Panc1 (cell line): ENCODE results near the gene MTM1. TPM values are rescaled to one million over a fixed set of nuclear protein-coding genes. Genes with fewer than 3 reads are reported as not detected.

Experiments
- ATAC-seq: fragments of 200-7000 bp; cut with Tn5 transposase; 2 replicates; pipeline ENCODE4 v1.9.1; 2020; ENCODE audit warnings: mild to moderate bottlenecking, moderate library complexity
- BruUV-seq: library from RNA; stranded (reverse); fragments of 400-500 nt; replicated peaks from 2 replicates; lab custom pipeline; 2021; lab: Mats Ljungman, UMichigan
- CTCF ChIA-PET: fragments of 300-600 bp; sonication (Branson Sonifier 250); formaldehyde crosslinking; loops from one replicate; lab custom pipeline; 2022; ENCODE audit warnings: antibody characterized with exemption; lab: Charles Lee
- POLR2A ChIA-PET: fragments of 300-600 bp; sonication (Branson Sonifier 250); formaldehyde crosslinking; loops from one replicate; lab custom pipeline; 2022; ENCODE audit warnings: antibody characterized with exemption; lab: Charles Lee
- DNase-seq: peaks from one replicate; pipeline ENCODE4 v3.0.0-alpha.2; 2010; ENCODE audit warnings: low read depth, low spot score
- H3K27ac ChIP-seq: 2 replicates; pipeline ENCODE4 v1.5.1; 2011; ENCODE audit warnings: mild to moderate bottlenecking, low read length, inconsistent platforms
- H3K27me3 ChIP-seq: fragments of 200-500 bp; sonication (Bioruptor generic); 2 replicates; pipeline ENCODE4 v1.6.0; 2014; ENCODE audit warnings: low read length, inconsistent platforms; ENCODE audit not compliant: control insufficient read depth, insufficient read depth
- H3K36me3 ChIP-seq: fragments of 200-500 bp; sonication (Bioruptor generic); 2 replicates; pipeline ENCODE4 v1.5.1; 2014; ENCODE audit warnings: inconsistent platforms, mild to moderate bottlenecking, low read length, moderate library complexity; ENCODE audit not compliant: control insufficient read depth, insufficient read depth
- H3K4me1 ChIP-seq: 2 replicates; pipeline ENCODE4 v1.5.1; 2011; ENCODE audit warnings: inconsistent platforms, mild to moderate bottlenecking, low read length, moderate library complexity; ENCODE audit not compliant: control insufficient read depth, insufficient read depth
- H3K4me3 ChIP-seq, 2 experiments: 2 replicates each; pipeline ENCODE4 v1.5.1; 2011 to 2012; ENCODE audit warnings: low read depth in 2 of 2, low read length in 2 of 2, mild to moderate bottlenecking in 2 of 2, inconsistent platforms in 1 of 2, moderate library complexity in 1 of 2
- H3K9me3 ChIP-seq: fragments of 200-500 bp; sonication (Bioruptor generic); 2 replicates; pipeline ENCODE4 v1.5.1; 2014; ENCODE audit warnings: low read depth, mild to moderate bottlenecking, inconsistent platforms, low read length, moderate library complexity; ENCODE audit not compliant: control insufficient read depth, insufficient read depth
- POLR2AphosphoS5 ChIP-seq: IDR thresholded peaks from 2 replicates; pipeline ENCODE4 v1.6.1; 2012; ENCODE audit warnings: mild to moderate bottlenecking, low read depth, low read length, moderate library complexity
- SIN3A ChIP-seq: IDR thresholded peaks from 2 replicates; pipeline ENCODE4 v1.6.1; 2012; ENCODE audit warnings: low read depth, mild to moderate bottlenecking, low read length, moderate library complexity, borderline replicate concordance; ENCODE audit not compliant: insufficient read depth
- TCF7L2 ChIP-seq: IDR thresholded peaks from 2 replicates; pipeline ENCODE4 v1.6.1; 2011; ENCODE audit warnings: mild to moderate bottlenecking, low read depth, low read length, inconsistent platforms
- in situ Hi-C: cut with HindIII; loops from 2 replicates; pipeline ENCODE4 v1.10.0; 2016; ENCODE audit warnings: low sequenced_read_pairs, low pct_unique_long_range_greater_than_20kb
- intact Hi-C: fragments of 100-400 bp; cut with micrococcal nuclease; formaldehyde crosslinking; loops from one replicate; pipeline ENCODE4 v1.10.0; 2022; ENCODE audit not compliant: unreplicated experiment
- total RNA-seq: library from RNA; stranded (reverse); gene quantifications from one replicate; pipeline ENCODE4 v1.2.1, GENCODE V29; 2021; ENCODE audit not compliant: unreplicated experiment
- TF ChIP-seq, protein P1 (sequence below), 2 experiments: IDR thresholded peaks; 2 replicates each; pipeline ENCODE4 v1.6.1; 2011 to 2012; ENCODE audit warnings: low read depth in 2 of 2, control low read depth in 1 of 2, low read length in 1 of 2, mild to moderate bottlenecking in 1 of 2, moderate library complexity in 1 of 2; ENCODE audit not compliant: insufficient read depth in 1 of 2
- TF ChIP-seq, protein P2 (sequence below): fragments of 450-650 bp; IDR thresholded peaks from 2 replicates; pipeline ENCODE4 v1.5.1; 2017; ENCODE audit warnings: mild to moderate bottlenecking

Gene MTM1
- total RNA-seq, 1 experiment from 2014 or later, result 24.0 TPM

DNA sequence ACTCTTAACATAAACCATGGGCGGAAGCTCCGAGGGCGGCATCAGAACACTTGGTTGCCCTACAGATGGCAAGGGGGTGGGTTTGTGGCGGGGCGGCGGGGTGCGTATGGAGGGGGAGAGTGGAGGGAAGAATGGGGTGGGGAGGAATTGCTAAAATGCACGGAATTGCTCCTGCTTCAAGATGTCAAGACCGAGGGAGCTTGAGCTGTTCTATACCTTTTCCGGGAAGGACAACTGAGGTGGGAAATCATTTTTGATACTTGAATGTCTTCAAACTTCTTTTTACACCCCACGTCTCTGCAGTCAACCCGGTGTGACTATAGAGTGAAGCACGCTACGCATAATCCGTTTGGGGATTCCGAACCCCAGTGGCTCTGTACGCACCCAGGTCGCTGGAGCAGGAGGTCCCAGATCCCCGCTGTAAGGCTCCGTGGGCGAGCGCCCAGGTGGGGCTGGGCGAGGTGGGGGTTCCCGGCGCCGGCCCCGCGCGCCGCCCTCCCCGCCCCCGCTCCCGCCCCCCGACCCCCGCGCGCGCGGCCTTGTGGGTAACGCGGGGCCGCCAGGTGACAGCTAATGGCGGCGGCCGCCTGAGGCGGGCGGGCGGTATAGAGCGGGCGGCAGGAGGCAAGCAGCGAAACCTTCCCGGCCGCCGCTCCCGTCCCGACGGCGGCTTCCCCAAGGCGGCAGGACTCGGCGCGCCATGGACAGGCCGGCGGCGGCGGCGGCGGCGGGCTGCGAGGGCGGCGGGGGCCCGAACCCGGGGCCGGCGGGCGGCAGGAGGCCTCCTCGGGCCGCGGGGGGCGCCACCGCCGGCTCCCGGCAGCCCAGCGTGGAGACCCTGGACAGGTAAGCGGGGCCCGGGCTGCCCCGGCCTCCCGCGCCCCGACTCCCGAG is 124.7 kb downstream of the MTM1 start, which contains the start of gene MTMR1:
TSS of gene MTMR1 (plus strand) at position 566 of the 894 bp plus-strand sequence. CDS start at position 701, 135 bp downstream.
- BruUV-seq, result no TSS peak
- CTCF ChIA-PET, result no interaction called here
- peak within 1 kb of the TSS; percentile 67 to 82 for H3K4me3 ChIP-seq

DNA sequence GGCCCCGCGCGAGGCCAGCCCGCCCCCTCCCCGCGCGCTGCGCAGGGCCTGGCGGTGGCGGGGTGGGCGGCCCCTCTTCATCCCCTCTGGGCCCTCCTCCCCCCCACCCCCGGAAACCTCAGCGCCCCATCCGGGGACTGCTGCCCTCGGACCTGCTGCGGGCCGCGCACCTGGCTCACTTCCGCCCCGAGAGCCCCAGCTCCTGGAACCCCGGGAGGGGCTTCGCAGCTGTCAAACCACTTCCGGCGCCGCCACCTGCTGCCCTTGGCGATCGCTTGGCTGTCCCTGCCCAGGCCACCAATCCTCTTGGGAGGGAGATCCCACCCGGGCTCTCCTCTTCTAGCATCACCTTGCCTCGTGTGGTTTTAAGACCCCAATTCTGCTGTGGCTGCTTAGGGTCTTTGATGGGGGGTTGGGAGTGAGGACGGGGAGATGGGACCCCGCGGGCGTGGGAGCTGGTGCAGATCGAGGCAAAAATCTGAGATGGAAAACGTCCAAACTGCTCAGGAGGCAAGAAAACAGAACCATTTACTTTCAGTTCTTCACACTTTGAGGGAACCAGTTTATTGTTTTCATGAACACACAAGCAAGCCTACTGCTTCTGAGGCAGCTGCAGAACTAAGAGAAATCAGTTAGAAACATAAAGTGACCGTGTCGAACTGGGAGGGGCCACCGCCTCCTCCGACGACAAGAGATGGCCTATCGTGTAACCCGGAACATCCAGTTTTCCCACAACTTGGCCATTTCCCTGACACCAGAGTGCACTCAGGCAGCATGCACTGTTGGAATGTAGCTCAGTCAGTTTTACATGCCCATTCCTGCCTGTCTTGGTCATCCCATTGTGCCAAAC is 125.5 kb downstream of the MTM1 start:
- POLR2A ChIA-PET, result interaction anchor here (0.6 to 0.7 kb wide), 2 partner anchors 22 to 754 kb away, joined by 3 to 8 read pairs; no protein-coding TSS in a partner anchor
- H3K4me1 ChIP-seq, result peaks cover 8% of the 10 kb centered on the region
- TF ChIP-seq SIN3A (no peak; the same call in 1 of the 2 replicates), TCF7L2 (no peak), POLR2AphosphoS5 (no peak)
- TF ChIP-seq, protein P1, sequence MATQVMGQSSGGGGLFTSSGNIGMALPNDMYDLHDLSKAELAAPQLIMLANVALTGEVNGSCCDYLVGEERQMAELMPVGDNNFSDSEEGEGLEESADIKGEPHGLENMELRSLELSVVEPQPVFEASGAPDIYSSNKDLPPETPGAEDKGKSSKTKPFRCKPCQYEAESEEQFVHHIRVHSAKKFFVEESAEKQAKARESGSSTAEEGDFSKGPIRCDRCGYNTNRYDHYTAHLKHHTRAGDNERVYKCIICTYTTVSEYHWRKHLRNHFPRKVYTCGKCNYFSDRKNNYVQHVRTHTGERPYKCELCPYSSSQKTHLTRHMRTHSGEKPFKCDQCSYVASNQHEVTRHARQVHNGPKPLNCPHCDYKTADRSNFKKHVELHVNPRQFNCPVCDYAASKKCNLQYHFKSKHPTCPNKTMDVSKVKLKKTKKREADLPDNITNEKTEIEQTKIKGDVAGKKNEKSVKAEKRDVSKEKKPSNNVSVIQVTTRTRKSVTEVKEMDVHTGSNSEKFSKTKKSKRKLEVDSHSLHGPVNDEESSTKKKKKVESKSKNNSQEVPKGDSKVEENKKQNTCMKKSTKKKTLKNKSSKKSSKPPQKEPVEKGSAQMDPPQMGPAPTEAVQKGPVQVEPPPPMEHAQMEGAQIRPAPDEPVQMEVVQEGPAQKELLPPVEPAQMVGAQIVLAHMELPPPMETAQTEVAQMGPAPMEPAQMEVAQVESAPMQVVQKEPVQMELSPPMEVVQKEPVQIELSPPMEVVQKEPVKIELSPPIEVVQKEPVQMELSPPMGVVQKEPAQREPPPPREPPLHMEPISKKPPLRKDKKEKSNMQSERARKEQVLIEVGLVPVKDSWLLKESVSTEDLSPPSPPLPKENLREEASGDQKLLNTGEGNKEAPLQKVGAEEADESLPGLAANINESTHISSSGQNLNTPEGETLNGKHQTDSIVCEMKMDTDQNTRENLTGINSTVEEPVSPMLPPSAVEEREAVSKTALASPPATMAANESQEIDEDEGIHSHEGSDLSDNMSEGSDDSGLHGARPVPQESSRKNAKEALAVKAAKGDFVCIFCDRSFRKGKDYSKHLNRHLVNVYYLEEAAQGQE (IDR thresholded peaks at IDR 0.05; ENCODE audit: insufficient read depth in 1 of 2, low read depth in 2 of 2, low read length in 1 of 2), result no peak
- TF ChIP-seq, protein P2, sequence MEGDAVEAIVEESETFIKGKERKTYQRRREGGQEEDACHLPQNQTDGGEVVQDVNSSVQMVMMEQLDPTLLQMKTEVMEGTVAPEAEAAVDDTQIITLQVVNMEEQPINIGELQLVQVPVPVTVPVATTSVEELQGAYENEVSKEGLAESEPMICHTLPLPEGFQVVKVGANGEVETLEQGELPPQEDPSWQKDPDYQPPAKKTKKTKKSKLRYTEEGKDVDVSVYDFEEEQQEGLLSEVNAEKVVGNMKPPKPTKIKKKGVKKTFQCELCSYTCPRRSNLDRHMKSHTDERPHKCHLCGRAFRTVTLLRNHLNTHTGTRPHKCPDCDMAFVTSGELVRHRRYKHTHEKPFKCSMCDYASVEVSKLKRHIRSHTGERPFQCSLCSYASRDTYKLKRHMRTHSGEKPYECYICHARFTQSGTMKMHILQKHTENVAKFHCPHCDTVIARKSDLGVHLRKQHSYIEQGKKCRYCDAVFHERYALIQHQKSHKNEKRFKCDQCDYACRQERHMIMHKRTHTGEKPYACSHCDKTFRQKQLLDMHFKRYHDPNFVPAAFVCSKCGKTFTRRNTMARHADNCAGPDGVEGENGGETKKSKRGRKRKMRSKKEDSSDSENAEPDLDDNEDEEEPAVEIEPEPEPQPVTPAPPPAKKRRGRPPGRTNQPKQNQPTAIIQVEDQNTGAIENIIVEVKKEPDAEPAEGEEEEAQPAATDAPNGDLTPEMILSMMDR, result no peak

More for the DNA sequence above, 124.7 kb downstream of the MTM1 start, which contains the start of gene MTMR1:
- no peaks in the 10 kb centered on the region for H3K27me3 ChIP-seq
- H3K36me3 ChIP-seq, result no peaks in the 10 kb centered on the region
- TF ChIP-seq SIN3A, result 0 out of 2 replicates have a peak, but pooled peaks have one; percentile 38
- TF ChIP-seq, protein P1 (IDR thresholded peaks at IDR 0.05; ENCODE audit: insufficient read depth in 1 of 2, low read depth in 2 of 2, low read length in 1 of 2), result no peak
- peaks cover 13% of the 10 kb centered on the region for H3K4me1 ChIP-seq
- intact Hi-C loops (no loop called here), in situ Hi-C loops (no loop called here)
- POLR2A ChIA-PET, result interaction anchor here (0.5 to 0.6 kb wide), 3 partner anchors 114 to 817 kb away, joined by 3 to 8 read pairs (median 5); no protein-coding TSS in a partner anchor
- ATAC-seq, result peak; percentile 76
- H3K27ac ChIP-seq, result peak within 1 kb of the TSS; percentile 88
- H3K9me3 ChIP-seq, result no peaks in the 10 kb centered on the region; the same call in 1 of the 2 replicates
- DNase-seq, result no peak

More for the DNA sequence above, 125.5 kb downstream of the MTM1 start:
- in situ Hi-C loops, result no loop called here
- no peaks in the 10 kb centered on the region; the same call in 1 of the 2 replicates for H3K9me3 ChIP-seq
- CTCF ChIA-PET, result interaction anchor here (0.6 kb wide), 1 partner anchor 268 kb away, joined by 4 read pairs; no protein-coding TSS in a partner anchor
- DNase-seq, result no peak
- no peaks in the 10 kb centered on the region for H3K27me3 ChIP-seq
- intact Hi-C loops, result no loop called here
- H3K27ac ChIP-seq, result peak overlapping the region; percentile 88
- H3K4me3 ChIP-seq, result peak overlapping the region; percentile 67 to 82
- peak; percentile 64 for ATAC-seq
- no TSS peak for BruUV-seq
- H3K36me3 ChIP-seq, result no peaks in the 10 kb centered on the region
